AG08396 (cell line): ENCODE measurements around the gene POMGNT2.

Experiments used
- DNase-seq: peaks from one replicate; pipeline ENCODE4 v3.0.0; 2012; ENCODE audit warnings: low spot score, mixed read lengths

POMGNT2 gene

DNA sequence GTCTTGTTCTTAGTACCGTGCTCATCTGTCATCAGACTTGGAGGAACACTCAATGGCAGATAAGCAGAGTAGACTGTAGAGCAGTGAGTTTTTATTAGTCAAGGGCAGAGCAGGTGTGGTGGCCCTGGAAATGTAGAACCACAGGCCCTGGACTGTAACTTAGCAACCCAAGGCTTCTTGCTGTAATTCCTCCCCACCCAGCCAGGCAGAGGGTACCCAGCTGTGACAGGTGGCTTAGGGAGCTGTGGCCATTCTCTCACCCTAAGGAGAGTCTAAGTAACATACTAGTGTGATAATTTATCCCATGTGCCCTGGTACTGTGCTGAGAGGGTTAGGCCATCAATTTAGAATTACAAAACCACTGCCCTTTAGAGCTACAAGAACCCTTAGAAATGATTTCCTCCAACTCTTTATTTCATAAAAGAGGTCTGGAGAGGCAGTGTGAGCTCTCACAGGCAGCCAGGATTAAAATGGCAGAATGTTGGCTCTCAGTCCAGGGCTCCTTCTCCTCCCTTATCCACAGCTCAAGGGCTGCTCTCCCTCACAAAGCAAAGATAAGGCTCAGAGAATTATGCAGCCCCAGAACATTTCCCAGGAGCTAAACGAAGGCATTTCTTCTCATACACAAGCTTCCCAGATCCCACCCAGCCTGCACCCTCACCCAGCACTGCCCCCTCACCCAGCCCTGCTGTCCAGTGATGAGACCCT lies 3.0 kb downstream of the POMGNT2 start:
- no peak for DNase-seq

DNA sequence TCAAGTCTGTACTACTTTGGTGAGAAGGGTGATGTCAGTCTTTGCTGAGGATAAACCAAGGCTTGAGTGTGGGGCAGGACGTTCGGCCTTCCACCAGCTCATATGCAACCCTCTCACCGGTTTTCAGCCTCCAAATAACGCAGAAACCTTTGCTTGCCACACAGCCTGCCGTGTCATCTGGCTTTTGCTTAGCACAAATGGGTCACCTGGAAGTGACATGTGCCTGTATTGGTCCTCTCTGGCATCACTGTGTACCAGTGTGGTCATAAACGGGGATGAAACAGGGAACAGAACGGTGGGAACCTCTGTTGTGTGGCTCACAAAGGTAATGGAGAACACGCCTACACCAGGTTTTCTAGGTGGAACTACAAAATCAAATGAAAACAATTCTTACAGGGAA lies 7.1 kb downstream of the POMGNT2 start:
- no peak for DNase-seq

GRCh38 chr3:43097400-43098080 lies 8.3 kb downstream of the POMGNT2 start:
- DNase-seq: no peak

GRCh38 chr3:43096761-43097160 lies 9.1 kb downstream of the POMGNT2 start:
- DNase-seq: no peak

DNA sequence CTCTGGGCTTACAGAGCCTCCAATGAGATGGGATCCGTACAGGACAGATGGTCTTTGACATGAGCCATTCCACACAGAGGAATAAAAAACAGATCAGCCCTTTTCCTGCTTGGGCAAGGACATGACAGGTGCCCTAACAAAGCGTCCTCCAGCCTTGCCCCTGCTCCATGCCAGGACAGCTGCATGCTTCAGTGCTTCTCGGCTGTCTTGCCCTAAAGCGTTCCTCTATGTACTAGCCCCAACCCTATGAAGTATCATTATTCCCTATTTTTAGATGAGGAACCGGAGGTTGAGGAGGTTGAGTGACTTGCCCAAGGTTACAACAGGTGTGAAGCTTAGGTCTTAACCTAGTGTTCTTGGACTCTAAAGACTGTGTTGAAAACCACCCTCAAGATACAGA lies 10.5 kb downstream of the POMGNT2 start:
- no peak for DNase-seq

GRCh38 chr3:43094851-43095250 lies 11.0 kb downstream of the POMGNT2 start:
- no peak for DNase-seq

DNA sequence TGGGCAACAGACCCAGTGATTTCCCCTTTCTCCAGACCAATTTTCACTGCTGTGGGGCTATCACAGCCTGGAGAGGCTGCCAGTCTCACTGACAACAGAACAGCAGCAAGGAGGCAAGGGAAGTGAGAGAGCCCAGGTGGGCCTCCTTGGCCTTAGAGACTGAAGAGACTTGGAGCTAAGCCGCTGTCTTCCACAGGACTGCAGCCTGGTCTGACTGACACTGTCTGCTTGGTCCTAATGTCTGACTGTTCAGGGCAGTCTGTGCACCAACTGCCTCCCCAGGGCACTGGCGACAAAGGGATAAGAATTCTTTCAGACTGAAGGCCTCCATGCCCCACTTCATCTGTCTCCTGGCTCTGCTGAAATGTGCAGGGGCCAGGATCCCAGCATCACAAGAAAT lies 11.5 kb downstream of the POMGNT2 start:
- no peak for DNase-seq

DNA sequence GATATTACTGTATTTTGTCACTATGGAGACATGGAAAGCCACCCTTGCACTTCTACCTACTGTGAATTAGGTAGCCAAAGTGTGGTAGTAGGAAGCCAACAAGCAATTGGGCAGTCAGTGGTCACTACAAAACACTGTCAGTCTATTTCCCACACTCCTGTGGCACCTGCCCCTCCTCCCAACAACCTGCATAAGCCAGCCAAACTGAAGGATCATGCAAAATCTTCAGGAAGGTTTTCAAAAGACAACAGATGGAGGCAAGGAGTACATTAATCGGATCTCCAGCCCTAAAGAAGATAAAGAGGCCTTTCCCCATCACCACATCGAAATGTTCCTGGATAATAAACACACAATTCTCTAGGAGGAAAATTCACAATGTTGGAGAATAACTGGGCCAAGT lies 11.9 kb downstream of the POMGNT2 start:
- no peak for DNase-seq

DNA sequence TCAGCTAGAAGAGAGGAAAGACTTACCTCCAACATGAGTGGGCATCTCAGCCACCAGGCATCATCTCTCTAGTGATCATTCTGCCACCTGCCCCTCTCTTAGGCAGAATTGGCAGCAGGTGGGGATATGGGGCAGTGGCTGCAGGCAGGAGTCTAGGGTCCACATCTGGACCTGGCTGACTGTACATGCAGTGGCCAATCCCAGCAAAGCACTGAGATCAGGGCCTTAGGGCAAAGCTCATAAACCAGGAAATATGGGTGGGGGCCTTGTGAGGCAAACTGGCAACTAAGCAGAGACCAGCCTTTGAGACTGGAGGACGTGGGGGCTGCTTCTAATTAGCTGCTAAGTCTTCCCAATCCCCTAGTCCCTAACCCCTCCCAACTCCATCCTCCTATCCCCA lies 12.9 kb downstream of the POMGNT2 start:
- DNase-seq: no peak

- no peak for DNase-seq
Measured at GRCh38 chr3:43091481-43091880, 14.4 kb downstream of the POMGNT2 start.

DNA sequence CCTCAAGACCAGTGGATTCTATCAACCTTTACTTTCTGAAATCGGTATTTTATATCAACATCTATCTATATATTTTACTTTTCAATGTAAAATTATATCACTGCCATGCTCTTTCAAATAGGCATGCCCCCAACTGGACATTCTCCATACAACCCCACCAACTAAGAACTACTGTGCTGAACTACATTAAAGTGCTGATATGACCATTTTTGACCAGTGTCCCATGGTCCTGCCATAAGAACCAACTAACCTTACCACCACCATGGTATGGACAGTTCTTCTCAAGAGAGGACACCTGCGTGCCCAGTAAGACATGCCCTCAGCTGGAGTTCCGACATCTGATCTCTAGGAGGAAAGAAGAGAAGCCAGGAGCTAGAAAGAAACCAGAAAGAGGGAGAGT lies 15.6 kb downstream of the POMGNT2 start:
- no peak for DNase-seq

- DNase-seq: no peak
Measured at GRCh38 chr3:43089081-43089480, 16.8 kb downstream of the POMGNT2 start.

DNA sequence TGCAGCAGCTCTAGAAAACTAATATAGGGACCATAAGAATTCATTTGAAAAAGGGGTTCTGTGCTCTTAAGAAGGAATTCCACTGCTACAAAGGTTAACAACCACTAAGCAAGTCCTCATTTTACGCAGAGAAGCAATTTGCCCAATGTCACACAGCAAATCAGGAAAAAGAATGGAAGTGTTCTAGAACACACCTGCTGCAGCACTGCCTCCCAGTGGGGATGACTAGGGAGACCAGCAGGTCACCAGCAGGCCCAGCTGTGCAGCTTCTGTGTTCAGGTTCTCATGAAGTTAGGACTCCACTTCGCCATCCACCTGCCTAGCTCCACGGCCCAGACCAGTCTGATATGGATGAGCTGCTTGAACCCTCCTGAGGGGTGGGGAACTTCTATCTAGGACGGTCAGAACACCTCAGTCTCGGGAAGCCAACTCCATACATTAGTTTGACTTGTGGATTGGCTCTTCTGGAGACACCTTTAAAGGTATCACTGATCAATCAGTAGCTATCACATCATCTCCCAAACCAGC lies 18.6 kb downstream of the POMGNT2 start:
- no peak for DNase-seq

DNA sequence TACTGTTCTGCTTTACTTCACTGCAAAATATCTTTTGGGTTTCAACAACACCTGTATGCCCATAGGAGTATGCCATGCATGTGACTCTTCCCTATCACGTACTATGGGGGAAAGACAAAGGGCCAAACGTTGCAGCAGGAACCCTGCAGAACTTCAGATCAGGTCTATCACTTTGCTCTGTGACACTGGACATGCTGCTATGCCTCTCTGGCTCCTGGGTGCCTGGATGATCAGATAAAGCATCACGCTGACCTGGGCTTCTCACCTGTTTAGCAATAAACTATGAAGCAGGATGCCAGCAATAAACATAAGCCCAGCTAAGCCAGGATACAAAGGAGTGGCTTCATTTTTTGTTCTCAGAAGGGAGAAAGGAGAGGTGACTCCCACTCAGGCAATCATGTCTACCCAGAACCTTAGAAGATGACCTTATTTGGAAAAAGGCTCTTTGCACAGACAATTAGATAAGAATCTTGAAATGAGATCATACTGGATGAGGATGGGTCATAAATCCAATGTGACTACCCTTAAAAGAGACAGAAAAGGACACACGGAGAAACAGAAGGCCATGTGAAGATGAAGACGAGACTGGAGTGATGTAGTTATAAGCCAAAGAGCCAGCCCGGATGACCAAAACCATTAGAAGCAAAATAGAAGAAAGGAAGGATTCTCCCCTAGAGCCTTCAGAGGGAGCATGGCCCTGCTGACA lies 19.3 kb downstream of the POMGNT2 start:
- no peak for DNase-seq

- no peak for DNase-seq
Measured at GRCh38 chr3:43082457-43082856, 23.4 kb downstream of the POMGNT2 start.

DNA sequence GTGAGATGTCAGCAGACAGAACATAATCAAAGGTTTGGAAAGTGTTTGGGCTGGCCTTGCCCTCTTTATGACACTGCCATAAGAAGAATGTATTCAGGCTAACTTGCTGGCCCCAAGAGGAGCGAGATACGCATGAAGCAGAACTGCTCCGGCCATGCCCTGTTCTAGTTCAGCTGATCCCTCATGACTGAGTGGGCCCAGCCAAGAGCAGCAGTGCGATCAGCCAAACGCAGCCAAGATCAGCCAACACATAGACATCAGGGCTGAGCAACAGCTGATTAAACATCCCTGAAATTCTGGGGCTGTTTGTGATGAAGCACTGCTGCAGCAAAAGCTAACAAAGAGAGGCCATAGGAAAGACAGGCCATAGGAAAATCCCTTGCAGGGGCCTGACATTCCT lies 24.1 kb downstream of the POMGNT2 start:
- no peak for DNase-seq

DNA sequence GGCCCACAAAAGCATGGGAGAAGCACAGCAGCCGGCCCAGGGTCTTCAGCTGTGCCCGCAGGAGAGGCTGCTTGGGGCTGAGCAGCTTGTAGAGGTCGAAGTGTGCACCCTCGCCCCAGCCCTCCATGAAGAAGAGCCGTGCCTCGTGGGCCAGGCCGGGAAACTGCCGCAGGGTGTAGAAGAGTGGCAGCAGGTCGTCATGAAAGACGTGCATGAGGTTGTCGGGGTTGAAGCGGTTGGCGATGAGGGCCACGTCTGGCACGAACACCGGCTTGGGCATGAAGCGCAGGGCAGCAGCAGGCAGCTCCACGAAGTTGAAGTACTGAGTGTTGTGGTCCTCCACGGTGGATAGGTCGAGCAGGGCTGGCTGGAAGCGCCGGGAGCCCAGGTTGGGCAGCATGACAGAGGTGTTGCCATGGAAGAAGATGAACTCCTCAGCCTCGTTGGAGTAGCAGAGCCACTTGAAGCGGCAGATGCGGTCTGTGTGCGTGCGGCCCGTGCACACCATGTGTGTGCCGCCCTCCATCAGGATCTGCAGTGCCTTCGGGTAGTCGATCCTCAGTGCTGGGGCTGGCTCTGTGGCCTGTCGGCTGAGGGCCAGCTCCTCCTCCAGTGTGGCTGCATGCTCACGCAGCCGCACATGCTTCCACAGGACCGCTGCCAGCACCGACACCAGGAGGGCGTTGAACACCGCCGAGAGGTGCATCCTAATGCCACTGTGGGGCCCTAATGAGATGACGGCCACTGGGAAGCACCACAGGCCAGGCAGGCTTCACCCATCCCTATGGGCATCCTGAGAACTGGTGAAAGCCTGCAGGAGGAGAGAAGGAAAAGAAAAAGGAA lies 24.9 kb downstream of the POMGNT2 start:
- DNase-seq: no peak

GRCh38 chr3:43079536-43080332 lies 26.1 kb downstream of the POMGNT2 start:
- no peak for DNase-seq

GRCh38 chr3:43077707-43078106 lies 28.2 kb downstream of the POMGNT2 start:
- DNase-seq: no peak

DNA sequence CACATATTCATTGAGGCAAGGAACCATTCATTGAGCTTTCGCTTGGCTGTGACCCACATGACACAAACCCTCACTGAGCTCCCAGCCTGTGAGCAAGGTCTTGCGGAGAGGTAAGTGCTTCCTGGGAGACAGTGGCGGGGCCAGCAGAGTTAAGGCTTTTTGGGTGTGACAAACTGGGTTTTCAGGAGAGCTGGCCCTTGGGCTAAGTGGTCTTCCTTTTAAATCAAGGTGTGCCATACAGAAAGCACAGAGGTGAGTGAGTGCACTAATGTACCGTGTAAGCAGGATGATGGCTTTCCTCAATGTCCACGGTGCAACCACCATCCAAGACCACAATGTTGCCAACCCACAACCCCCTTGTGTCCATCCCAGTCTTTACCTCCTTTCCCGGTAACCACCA lies 28.6 kb downstream of the POMGNT2 start:
- DNase-seq: no peak

DNA sequence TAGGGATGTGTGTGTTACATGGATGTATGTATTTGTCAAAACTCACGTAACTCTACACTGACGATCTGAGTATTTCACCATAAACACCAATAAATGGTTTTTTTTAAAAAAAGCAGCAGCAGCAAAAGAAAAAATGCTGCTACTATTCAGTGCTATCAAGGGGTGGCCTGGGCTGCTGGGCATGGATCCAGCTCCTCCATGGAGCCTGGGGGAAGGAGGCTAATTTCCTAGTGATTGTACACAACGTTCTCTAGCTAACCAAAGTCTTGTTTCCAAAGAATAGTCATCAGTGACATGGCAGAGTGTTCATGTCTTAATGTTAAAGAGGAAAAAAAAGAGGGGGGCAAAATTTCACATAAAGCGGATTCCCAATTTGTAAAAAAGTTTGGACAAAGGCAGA lies 29.0 kb downstream of the POMGNT2 start:
- no peak for DNase-seq
